HEK293T (cell line): Measurements from ENCODE around the gene ANXA8.

Experiments
- FOXA1 ChIP-seq: fragments of 450-650 bp; IDR thresholded peaks from 2 replicates; pipeline ENCODE4 v1.6.1; 2016; ENCODE audit warnings: mild to moderate bottlenecking
- L3MBTL2 ChIP-seq: fragments of 450-650 bp; conservative IDR thresholded peaks from 2 replicates; pipeline ENCODE4 v1.6.1; 2016; ENCODE audit warnings: mild to moderate bottlenecking
- ZNF384 ChIP-seq: fragments of 450-650 bp; IDR thresholded peaks from 2 replicates; pipeline ENCODE4 v1.6.1; 2016

DNA sequence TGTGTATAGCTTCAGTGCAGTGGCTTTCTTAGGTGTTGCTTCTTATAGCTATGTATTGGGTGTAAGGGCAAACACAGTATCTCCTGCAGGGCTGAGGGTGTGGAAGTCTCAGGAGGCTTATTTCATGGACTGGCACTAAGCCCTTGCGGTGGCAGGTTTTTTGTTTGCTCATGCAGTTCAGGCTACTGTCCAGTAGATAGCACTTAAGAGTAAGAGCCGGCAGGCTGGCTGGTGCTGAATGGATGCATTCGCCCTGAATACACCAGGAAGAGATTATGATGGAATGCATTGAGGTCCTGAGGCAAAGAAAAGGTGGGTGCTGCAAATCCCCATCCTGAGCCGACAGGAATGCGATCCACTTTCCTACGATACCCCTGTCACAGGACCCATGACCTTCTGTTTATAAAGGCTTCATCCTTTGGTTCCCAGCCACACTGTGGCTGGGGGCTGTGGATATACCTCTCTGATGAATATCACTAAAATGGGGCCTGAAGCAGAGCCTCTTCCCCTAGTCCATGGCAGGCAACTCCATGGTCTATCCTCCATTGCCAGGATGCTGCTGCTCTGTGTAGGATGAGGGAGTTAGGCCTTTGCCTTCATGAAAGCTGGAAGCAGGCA lies 44.9 kb downstream of the ANXA8 start:
- TF ChIP-seq L3MBTL2 = no peak
- no peak for TF ChIP-seq ZNF384
- TF ChIP-seq FOXA1 = no peak
